Neural progenitor cell (in vitro differentiated cells): ENCODE measurements around the gene CIAO3.

Experiments
- CTCF ChIP-seq: fragments of 200-600 bp; sonication (generic); IDR thresholded peaks from 2 replicates; pipeline ENCODE4 v1.5.1; 2017; ENCODE audit warnings: antibody characterized with exemption, mild to moderate bottlenecking
- EZH2 ChIP-seq: fragments of 200-600 bp; sonication (generic); IDR thresholded peaks from 2 replicates; pipeline ENCODE4 v1.6.1; 2017; ENCODE audit warnings: antibody characterized with exemption, mild to moderate bottlenecking, moderate library complexity
- EZH2phosphoT487 ChIP-seq: fragments of 200-600 bp; sonication (generic); IDR thresholded peaks from 2 replicates; pipeline ENCODE4 v1.6.1; 2017; ENCODE audit warnings: antibody characterized with exemption

DNA sequence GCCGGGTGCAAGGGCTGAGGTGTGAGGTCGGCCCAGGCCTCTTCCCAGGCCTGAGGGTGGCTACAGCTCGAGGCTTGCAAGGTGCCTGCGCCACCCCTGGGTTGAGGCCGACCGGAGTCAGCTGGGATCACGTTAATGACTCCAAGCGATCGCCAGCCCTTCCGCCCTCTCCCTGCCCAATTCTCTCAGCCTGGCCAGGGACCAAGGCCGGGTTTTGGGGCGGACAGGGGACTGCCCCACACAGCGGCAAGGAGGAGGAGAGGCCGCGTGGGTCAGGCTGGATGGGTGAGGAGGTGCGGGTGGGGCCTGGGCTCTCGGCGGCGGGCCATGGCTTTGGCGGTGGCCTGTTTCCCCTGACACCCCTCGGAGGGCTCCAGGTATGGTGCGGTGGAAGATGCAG is 47.4 kb downstream of the CIAO3 start:
- TF ChIP-seq CTCF (no peak), EZH2 (no peak), EZH2phosphoT487 (no peak)
